RWPE2 (cell line): ENCODE data around the gene MAN1C1.

Experiments used
- ATAC-seq: fragments of 200-7000 bp; cut with Tn5 transposase; 3 replicates; pipeline ENCODE4 v1.9.1; 2021; ENCODE audit warnings: low read depth
- DNase-seq: peaks from one replicate; pipeline ENCODE4 v3.0.0-alpha.2; 2020; ENCODE audit warnings: low spot score
- H3K27ac ChIP-seq: fragments of 450-650 bp; 2 replicates; pipeline ENCODE4 v1.5.1; 2017; ENCODE audit warnings: mild to moderate bottlenecking; ENCODE audit not compliant: poor library complexity, severe bottlenecking
- H3K27me3 ChIP-seq: fragments of 250-450 bp; sonication (Bioruptor Pico); 2 replicates; pipeline ENCODE4 v1.5.1; 2021; ENCODE audit warnings: mild to moderate bottlenecking, moderate library complexity; ENCODE audit not compliant: insufficient read depth, poor library complexity, severe bottlenecking
- H3K36me3 ChIP-seq: fragments of 250-450 bp; sonication (Bioruptor Pico); 2 replicates; pipeline ENCODE4 v1.5.1; 2020; ENCODE audit warnings: low read depth, mild to moderate bottlenecking, moderate library complexity
- H3K4me1 ChIP-seq: fragments of 250-450 bp; sonication (Bioruptor Pico); 2 replicates; pipeline ENCODE4 v1.5.1; 2021; ENCODE audit warnings: mild to moderate bottlenecking, moderate library complexity; ENCODE audit not compliant: insufficient read depth, poor library complexity, severe bottlenecking
- H3K4me3 ChIP-seq: fragments of 250-450 bp; sonication (Bioruptor Pico); 2 replicates; pipeline ENCODE4 v1.5.1; 2021; ENCODE audit warnings: mild to moderate bottlenecking, moderate library complexity; ENCODE audit not compliant: severe bottlenecking
- H3K9me3 ChIP-seq: fragments of 250-450 bp; sonication (Bioruptor Pico); 2 replicates; pipeline ENCODE4 v1.5.1; 2021; ENCODE audit warnings: mild to moderate bottlenecking, moderate library complexity; ENCODE audit not compliant: severe bottlenecking
- CTCF ChIP-seq: fragments of 450-650 bp; IDR thresholded peaks from one replicate; pipeline ENCODE4 v1.5.1; 2017; ENCODE audit warnings: mild to moderate bottlenecking, moderate library complexity; ENCODE audit not compliant: poor library complexity, severe bottlenecking

MAN1C1 gene

GRCh38 chr1:25683731-25684130, 67.1 kb downstream of the MAN1C1 start:
- Histone ChIP-seq H3K27ac (no peak overlapping the region), H3K4me3 (no peak overlapping the region), H3K36me3 (no peaks in the 10 kb centered on the region), H3K4me1 (no peaks in the 10 kb centered on the region), H3K27me3 (no peaks in the 10 kb centered on the region), H3K9me3 (no peaks in the 10 kb centered on the region)
- no peak for ATAC-seq
- DNase-seq, result no peak
- TF ChIP-seq CTCF, result no peak

DNA sequence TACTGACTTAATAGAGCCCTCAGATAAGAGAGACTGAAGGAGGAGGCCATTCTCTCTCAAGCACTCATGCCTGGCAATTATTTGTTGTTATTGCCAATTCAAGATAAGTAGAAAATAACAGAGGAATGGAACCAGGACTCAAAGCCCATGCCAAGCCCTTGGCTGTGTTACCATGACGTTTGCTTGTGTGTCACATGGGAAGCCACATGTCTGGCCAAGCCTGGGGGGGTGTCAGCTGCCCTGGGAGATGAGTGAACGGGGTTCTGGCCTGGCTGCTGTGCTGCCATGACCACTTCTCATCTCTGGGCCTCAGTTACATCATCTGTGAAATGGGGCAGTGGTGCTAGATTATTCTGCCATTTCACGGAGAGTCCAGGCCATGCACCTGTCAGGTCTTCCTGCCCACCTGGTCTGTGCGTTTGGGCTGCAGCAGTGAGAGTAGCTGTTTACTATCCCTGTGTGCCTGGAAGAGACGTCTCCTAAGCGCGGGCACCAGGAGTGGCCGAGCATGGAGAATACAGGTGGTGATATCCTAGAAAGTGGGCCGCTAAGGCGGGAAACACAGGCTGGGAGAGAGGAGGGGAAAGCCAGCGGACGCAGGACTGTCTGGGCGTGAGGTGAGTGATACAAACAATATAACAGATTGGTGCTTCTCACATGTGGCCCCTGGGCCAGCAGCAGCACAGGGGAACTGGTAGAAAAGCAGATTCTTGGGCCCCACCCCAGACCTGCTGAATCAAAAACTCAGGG, 67.8 kb downstream of the MAN1C1 start:
- H3K27ac ChIP-seq, result no peak overlapping the region
- H3K36me3 ChIP-seq, result no peaks in the 10 kb centered on the region
- no peaks in the 10 kb centered on the region for H3K27me3 ChIP-seq
- H3K4me1 ChIP-seq, result no peaks in the 10 kb centered on the region
- TF ChIP-seq CTCF, result no peak
- no peaks in the 10 kb centered on the region for H3K9me3 ChIP-seq
- DNase-seq (no peak), ATAC-seq (no peak)
- no peak overlapping the region for H3K4me3 ChIP-seq

DNA sequence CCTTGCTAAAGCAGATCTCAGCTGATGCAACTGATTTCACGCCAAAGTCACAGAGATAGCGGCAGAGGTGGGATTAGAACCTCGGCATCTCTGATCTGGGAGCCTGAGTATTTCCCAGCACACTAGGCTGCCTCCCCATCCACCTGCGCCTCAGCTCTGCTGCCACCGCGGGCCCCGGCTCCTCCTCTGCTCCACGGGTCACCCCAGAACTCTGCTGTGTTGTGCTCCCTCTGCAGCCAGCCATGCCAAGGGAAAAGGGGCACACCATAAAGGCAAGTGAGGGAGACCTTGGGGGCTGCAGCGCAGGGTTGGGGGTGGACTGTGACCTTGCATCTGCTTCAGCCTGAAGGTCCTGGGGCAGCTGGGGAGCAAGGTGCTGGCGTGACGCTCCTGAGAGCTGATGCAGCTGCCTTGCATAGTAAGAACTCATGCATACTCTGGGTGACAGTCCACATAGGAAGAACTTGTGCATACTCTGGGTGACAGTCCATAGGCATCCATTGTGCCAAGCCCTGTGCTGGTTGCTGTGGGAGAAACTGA, 68.7 kb downstream of the MAN1C1 start:
- Histone ChIP-seq H3K27ac (no peak overlapping the region), H3K4me1 (no peaks in the 10 kb centered on the region), H3K36me3 (no peaks in the 10 kb centered on the region), H3K27me3 (no peaks in the 10 kb centered on the region), H3K4me3 (no peak overlapping the region), H3K9me3 (no peaks in the 10 kb centered on the region)
- ATAC-seq (no peak), DNase-seq (no peak)
- no peak for TF ChIP-seq CTCF

- no peaks in the 10 kb centered on the region for H3K4me1 ChIP-seq
- ATAC-seq (no peak), DNase-seq (no peak)
- H3K27me3 ChIP-seq, result no peaks in the 10 kb centered on the region
- H3K36me3 ChIP-seq, result no peaks in the 10 kb centered on the region
- no peaks in the 10 kb centered on the region for H3K9me3 ChIP-seq
- TF ChIP-seq CTCF, result no peak
- no peak overlapping the region for H3K27ac ChIP-seq
- no peak overlapping the region for H3K4me3 ChIP-seq
These were observed 69.5 kb downstream of the MAN1C1 start for GRCh38 chr1:25685938-25686665.
